GM18873 (cell line): ENCODE data around the gene MSH5.
"Not testable (repeated sequence)": the region's sequence is repeated elsewhere in the genome, so short reads cannot be mapped to it uniquely, and the experiment has no call there.

Experiments
- ATAC-seq: cut with Tn5 transposase; IDR thresholded peaks from one replicate; pipeline ENCODE4 v1.9.1; 2021; ENCODE audit warnings: mild to moderate bottlenecking, moderate library complexity, moderate number of reproducible peaks; ENCODE audit not compliant: unreplicated experiment, low FRiP score

Gene MSH5

DNA sequence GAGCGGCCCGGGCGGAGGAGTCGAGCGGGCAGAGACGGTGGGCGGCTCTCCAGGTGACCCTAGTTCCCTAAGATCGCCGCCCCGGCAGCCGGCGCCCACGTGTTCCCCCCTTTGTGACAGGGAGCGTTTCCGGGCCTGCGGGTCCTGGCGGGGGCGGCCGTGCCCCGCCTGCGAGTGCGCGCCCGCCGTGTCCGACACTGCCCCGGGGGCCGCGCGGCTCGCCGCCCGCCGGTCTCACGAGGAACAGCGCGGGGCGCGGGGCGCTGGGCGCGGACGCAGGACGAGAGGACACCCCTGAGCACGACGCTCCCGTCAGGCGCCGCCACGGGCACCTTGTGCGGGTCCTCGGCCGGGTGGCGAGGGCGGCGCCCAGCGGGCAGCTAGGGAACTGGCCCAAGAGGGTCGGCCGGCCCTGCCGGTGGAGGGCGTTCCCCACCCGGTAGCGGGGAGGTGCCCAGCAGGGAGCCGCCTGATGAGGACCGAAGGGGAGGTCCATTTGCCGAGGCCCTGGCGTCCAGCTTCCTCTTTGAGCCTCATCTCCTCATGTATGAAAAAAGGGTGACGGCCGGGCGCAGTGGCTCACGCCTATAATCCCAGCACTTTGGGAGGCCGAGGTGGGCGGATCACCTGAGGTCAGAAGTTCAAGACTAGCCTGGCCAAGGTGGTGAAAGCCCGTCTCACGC, 56.0 kb downstream of the MSH5 start, which contains the start of gene VARS1:
Gene VARS1 (minus strand): TSS at position 137 of the 683 bp plus-strand sequence. CDS start 535 bp downstream, outside the sequence.
- no peak for ATAC-seq

DNA sequence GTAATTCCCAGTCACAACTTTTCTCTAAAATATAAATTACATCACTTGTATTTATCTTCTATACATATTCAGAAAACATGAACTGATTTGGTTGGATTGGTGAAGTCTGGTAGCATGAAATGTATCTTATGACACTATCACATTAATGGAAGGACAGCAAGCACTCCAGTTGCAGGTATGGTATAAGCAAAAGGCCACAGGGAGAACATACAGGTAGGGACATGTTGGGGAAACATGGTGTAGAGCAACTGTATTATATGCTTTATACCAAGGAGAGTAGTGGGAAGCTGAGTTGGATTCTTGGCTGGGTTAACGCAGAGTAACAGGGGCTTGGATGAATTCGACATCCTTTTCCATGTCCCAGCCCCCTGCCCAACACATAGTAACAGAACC, 57.2 kb downstream of the MSH5 start:
- ATAC-seq: no peak

DNA sequence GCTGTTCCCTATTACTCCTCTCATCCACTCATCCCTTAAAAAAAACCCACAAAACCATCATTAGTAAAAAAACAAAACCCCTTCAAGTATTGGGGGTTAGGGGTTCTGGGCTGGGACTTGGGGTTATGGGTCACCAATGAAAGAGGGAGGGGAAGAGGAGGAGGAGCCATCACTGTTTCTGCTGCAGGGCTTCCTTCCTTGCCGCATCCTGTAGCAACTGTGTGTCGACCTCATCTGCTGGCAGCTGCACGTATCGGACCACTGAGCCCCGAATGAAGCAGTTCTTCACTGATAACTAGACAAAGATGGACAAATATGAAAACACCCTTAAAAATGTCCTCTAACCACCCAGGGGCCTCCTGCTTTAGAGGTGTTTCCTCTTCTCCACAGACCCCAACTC, 57.8 kb downstream of the MSH5 start:
- ATAC-seq: no peak

DNA sequence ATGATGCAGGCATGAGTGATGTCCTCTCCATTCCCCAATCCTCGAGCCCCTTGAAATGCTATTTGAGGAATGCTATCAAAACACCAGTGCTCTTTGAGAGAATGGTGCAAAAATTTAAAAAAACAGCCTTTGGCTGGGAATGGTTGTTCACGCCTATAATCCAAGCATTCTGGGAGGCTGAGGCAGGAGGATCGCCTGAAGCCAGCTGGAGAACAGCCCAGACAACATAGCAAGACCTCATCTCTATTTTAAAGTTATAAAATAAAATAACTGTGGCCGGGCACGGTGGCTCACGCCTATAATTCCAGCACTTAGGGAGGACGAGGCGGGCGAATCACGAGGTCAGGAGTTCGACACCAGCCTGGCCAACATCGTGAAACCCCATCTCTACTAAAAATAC, 60.0 kb downstream of the MSH5 start:
- no peak for ATAC-seq

DNA sequence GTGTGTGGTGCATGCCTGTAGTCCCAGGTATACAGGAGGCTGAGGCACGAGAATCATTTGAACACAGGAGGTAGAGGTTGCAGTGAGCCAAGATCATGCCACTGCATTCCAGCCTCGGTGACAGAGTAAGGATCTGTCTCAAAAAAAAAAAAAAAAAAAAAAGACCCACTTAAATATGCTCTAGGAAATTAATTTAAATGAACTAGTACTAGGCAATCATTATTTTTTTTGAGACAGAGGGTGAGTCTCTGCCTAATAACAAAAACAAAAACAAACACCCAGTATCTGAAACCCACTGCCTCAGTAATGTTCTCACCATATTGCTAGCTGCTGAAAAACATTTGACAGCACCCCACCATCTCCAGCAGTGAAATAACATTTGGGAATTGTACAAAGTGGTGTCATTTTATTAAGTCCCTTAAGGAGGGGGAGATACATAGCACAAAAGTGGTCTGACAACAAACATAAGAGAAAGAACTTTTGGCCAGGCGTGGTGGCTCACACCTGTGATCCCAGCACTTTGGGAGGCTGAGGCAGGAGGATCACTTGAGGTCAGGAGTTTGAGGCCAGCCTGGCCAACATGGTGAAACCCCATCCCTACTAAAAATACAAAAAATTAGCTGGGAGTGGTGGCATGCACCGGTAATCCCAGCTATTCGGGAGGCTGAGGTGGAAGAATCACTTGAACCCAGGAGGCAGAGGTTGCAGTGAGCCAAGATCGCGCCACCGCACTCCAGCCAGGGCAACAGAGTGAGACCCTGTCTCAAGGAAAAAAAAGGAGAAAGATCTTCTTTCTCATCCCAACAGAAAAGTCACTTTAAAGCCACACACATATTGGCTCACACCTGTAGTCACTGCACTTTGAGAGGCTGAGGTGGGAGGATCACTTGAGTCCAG, 61.5 kb downstream of the MSH5 start:
- ATAC-seq: not testable (repeated sequence)

DNA sequence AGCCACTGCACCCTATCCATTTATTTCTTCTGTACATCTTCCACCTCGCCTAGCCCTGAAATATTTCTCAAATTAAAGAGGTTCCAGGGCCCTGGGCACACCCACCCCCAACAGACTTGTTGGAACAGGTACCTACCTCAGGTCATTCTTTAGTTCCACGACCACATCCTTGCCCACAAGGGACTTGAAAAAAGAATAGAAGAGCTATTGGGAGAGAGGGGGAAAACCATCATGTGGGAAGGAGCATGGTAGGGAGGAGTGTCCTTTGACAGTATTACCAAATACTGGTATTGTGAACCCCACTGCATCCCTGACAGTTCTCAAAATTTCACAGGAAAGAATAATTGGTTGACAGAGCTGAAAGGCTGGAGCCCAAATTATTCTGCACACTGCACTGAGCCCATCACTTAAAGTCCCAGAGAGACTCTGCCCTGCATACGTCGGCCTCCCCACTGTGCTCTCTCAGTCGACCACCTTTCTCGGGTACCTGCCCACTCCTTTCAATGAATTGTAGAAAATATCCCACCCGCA, 66.2 kb downstream of the MSH5 start:
- no peak for ATAC-seq

DNA sequence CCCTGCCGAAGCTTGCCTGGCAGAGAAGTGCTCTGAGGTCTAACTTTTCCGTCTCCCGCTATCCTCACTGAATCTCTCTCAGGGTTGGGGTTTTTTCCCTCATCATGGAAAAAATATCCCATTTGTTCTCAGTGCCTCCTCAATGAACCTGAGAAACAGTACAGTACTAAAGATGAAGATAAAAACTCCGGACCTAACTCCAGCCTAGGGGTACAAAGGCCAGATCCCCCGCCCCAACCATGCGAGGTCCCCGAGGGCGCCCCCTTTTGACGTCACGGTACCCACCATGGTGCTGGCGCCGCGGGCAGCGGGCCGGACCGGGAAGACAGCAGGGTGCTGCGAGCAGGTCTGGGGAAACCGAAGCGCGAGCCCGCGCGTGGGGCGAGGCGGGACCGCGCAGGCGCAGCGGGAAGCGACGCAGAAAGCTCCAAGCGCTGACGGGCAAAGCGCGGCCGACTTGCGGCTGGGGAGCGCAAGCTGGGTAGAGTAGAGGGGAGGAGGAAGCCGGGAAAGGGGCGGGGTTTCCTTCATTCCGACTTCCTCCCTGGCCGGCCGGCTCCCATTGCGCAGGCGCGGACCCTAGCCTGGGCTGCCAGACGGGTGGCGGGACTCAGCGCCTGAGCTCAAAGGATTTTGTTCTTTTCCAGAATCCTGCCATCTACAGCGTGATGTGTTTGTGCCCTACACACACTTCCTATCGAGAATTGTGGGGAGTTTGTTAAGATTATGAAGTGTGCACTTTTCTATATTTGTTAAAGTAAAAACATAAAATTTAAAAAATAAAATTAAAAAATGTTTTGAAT, 66.9 kb downstream of the MSH5 start, which contains the start of gene LSM2:
Gene LSM2 (minus strand): TSS at position 497 of the 803 bp plus-strand sequence. CDS start 209 bp downstream, at position 288.
- peak; percentile 78 for ATAC-seq

DNA sequence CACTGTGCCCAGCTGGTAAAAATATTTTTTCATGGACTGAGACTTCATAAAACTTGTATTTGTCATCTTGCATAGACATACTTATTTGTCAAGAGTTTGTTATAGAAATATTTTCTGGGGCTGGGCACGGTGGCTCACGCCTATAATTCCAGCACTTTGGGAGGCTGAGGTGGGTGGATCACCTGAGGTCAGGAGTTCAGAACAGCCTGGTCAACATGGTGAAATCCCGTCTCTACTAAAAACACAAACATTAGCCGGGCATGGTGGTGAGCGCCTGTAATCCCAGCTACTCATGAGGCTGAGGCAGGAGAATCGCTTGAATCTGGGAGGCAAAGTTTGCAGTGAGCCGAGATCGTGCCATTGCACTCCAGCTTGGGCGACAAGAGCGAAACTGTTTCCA, 68.8 kb downstream of the MSH5 start:
- not testable (repeated sequence) for ATAC-seq

DNA sequence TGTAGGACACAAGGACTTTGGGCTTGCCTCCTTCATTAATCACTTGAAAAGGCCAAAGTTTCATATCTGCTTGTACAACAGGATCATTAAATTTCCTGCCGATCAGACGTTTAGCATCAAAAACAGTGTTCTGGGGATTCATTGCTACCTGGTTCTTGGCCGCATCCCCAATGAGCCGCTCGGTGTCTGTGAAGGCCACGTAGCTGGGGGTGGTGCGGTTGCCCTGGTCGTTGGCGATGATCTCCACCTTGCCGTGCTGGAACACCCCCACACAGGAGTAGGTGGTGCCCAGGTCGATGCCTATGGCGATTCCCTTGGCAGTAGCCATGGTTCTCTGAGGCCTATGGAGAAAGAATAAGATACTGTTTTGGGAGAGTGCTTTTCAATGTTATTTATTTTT, 71.8 kb downstream of the MSH5 start:
- no peak for ATAC-seq
